NCI-H2081 (cell line): Measurements from ENCODE around the gene CHRM1.

ENCODE experiments used
- DNase-seq, 2 experiments: peaks; one replicate each; lab custom pipeline; 2025; lab: John Stamatoyannopoulos, UW

Gene CHRM1

DNA sequence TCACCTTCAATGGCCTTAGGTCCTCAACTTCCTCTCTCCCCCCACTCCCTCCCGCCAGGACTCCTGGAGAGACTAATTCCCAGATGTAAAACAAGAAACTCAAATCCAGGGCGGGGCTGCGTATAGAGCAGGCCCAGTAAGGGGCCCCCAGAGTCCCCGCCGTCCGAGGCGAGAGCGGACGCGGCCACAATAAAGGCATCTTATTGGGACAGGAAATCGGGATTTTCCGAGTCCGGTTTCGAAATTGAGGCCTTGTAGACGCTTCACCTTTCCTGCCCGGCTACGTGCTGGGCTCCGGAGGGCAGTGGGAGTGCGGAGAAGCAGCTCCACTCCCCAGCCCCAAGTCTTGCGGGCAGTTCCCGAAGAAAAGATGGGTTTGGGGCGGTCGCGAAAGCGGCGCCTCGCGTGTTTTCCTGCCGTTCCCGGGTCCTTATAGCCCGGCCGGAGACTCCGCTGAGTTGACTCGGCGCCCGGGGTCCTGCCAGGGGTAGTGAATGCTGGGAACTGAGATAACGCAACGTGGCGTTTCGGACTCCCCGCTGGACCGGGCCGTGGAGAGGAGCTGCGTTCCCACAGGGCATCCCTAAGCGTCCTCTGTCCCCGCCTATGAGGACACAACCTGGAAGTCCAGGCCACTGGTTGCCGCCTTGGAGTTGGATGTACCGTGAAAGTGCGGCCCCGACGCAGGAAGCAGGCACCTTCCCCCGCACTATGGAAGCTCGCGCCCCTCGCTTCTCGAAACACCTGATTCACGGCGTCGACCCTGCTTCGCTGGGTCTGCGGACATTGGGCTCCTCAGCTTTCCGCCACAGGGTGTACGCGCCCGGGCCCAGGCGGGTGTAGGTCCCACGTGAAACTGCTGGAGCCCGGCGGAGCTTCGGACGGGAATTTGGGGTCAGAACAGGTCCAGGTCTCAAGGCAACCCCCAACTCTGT is 4.8 kb upstream of the CHRM1 start:
- DNase-seq, result no peak

GRCh38 chr11:62925308-62925707 is 4.1 kb upstream of the CHRM1 start:
- DNase-seq, result no peak

- no peak for DNase-seq
Observed at GRCh38 chr11:62923601-62924411, 2.6 kb upstream of the CHRM1 start.

- no peak for DNase-seq
Observed at GRCh38 chr11:62922653-62923431, 1.7 kb upstream of the CHRM1 start.

DNA sequence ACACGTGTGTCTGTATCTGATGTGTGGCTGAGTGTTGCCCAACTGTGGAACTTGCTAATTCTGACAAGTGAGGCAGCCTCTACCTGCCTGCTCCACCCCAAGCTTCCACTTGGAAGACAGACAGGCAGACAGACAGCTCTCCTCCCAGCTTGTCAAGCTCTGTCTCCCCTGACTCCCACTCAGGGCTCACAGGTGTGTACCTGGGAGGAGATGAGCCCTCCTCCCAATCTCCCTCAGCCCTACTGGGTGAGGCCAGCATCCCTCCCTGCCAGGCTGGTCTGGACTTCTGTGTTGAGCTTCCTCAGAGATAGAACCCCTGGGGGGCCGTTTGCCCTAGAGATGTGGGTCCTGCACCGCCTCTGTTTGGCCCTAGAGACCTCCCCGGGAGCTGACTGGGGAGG is 1.0 kb upstream of the CHRM1 start:
- no peak for DNase-seq

GRCh38 chr11:62921573-62922188 is 518 bp upstream of the CHRM1 start:
- DNase-seq, result peak; percentile 51 to 54

- DNase-seq, result no peak
Observed at GRCh38 chr11:62919898-62920640, 1.1 kb downstream of the CHRM1 start.

GRCh38 chr11:62919476-62919875 is 1.7 kb downstream of the CHRM1 start:
- no peak for DNase-seq

DNA sequence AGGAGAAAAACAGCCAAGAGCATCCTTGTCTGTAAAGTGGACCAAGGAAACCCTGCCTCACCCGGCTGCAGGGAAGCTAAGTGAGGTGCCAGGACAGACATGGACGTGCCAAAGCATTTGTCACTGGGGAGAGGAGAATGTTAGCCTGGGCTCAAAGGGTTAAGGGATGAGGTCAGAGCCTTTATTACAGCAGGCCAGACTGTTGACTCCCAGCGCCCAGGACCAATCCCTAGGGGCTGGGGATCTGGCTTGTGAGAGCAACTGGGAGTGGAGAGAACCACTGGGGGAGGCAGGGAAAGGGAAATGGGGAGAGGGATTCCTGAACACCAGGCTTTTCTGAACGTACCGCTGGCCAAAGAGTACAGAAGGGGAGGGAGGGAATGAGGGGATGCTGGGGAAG is 2.6 kb downstream of the CHRM1 start:
- DNase-seq, result no peak

DNA sequence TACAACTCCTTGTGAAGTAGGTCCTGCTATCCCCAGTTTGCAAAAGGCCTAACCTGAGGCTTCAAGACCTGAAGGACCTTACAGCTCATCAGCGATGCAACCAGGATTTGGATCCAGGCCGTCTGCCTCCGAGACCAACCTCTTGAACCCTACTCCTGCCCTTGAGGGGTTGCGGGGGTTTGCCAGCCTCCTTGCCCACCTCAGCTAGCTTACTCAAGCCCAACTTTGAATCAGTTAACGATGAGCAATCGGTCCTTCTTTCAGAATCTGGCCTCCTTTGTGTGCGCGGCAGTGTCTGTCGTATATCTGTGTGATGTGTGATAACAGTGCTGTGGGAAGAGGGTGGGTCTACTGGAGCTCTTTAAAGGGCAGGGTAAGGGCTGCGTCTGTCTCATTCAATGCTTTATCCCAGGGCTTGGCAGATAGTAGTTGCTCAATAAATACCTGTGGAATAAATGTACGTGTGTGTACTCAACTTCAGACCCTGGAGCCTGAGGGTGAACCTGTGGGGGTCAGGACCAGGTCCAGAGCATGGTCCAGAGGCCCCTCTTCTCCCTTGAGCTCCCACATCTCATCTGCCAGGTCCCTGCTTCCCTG is 3.2 kb downstream of the CHRM1 start:
- no peak for DNase-seq

- no peak for DNase-seq
Observed at GRCh38 chr11:62914416-62914815, 6.7 kb downstream of the CHRM1 start.

DNA sequence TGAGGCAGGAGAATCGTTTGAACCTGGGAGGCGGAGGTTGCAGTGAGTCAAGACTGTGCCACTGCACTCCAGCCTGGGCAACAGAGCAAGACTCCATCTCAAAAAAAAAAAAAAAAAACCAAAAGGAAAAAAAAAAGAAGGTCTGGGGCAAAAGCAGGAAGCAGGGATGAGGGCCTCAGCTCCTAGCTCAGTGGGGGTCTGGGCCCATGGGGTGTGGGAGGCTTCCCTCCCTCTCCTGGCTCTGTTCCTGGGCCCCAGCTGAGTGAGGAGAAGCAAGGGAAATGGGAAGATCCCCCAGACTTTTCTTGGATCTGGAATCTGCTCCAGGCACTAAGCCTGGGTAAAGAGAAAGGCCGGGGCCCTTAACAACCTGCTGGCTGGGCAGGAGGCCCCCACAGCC is 8.9 kb downstream of the CHRM1 start:
- DNase-seq, result no peak

GRCh38 chr11:62911137-62912130 is 9.7 kb downstream of the CHRM1 start:
- no peak for DNase-seq

DNA sequence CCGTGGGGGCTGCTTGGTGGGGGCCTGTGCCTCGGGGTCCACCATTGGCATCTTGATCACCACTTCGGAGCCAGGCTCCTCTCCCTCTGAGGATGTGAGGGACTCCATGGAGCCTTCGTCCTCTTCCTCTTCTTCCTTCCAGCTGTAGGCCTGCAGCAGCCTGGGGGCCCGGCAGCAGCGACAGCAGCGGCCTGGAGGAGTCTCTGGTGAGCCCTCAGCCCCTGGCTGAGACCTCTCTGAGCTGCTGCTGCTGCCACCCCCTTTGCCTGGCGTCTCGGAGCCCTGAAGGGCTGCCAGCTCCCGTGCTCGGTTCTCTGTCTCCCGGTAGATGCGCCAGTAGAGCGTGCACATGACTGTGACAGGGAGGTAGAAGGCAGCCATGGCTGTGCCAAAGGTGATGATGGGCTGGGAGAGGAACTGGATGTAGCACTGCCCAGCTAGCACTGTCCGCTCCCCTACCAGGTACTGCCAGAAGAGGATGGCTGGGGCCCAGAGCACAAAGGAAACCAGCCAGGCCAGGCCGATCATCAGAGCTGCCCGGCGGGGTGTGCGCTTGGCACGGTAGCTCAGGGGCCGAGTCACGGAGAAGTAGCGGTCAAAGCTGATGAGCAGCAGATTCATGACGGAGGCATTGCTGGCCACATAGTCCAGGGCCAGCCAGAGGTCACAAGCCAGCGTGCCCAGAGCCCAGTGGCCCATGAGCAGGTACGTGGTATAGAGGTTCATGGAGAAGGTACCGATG is 10.9 kb downstream of the CHRM1 start:
- no peak for DNase-seq

GRCh38 chr11:62909107-62909894 is 11.9 kb downstream of the CHRM1 start:
- peak; percentile 22 to 45 for DNase-seq

GRCh38 chr11:62908468-62909072 is 12.6 kb downstream of the CHRM1 start:
- DNase-seq, result no peak

DNA sequence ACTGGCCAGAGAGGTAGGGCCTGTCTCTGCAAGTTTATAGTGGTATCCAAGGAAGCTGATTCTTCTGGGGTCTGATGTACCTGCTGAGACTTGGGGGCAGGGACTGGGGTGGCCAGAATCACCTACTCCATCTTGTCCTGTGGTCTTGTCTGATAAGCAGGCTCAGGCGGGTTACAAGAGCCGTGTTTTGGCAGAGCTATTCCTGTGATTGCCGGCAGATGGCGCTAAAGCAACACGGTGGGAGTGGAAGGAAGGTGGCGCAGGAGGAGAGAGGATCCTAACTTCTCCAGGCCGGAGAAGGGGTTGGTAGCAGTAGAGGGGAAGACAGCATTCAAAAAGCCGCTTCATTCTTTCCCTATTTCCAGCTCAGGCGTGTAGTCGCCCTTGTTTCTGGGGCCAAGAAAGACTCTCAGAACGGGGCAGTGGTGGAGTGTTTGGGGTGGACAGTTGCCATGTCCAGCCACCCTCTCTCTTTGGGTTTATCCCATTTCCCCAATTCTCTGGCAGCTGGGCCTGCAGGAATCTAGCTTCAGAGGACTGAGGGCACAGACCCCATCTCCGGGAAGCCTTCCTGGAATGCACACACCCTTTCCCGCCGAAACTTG is 15.1 kb downstream of the CHRM1 start:
- peak; percentile 68 to 76 for DNase-seq
